ENCODE results near the gene CDC6. TPM values are rescaled to one million over a fixed set of nuclear protein-coding genes. Genes with fewer than 3 reads are reported as not detected.
A peak's percentile ranks its signal among the peaks of the same experiment; 100 is the strongest.

The CDC6 gene
- total RNA-seq, 6 donors from 2014 or later, result 1.1 to 5.1 (median 2.3) TPM

- Histone ChIP-seq H3K27me3 (no peaks in the 10 kb centered on the region), H3K4me1 (peaks cover 100% of the 10 kb centered on the region in 4 donors), H3K9me3 (no peaks in the 10 kb centered on the region), H3K36me3 (peaks cover 0 to 11% (median 3%) of the 10 kb centered on the region in 4 donors), H3K4me3 (no peak overlapping the region), H3K27ac (peak overlapping the region; percentile 93 to 96 (median 96))
- DNase-seq (no peak), ATAC-seq (ENCODE audit: low FRiP score in 2 of 2) (no peak)
- WGBS, 2 donors, result 71 to 87% methylated on average over 2 of the region's 2 CpGs
- TF ChIP-seq POLR2A (IDR thresholded peaks at IDR 0.05) (no peak), CTCF (IDR thresholded peaks at IDR 0.05) (no peak), EP300 (IDR thresholded peaks at IDR 0.05) (no peak), POLR2AphosphoS5 (IDR thresholded peaks at IDR 0.05) (no peak)
Observed at GRCh38 chr17:40328386-40328766, 40.7 kb downstream of the CDC6 start.

GRCh38 chr17:40329839-40330794 is 42.4 kb downstream of the CDC6 start:
- Histone ChIP-seq H3K27me3 (no peaks in the 10 kb centered on the region), H3K4me3 (peak overlapping the region in 1 of 4 donors; percentile 29), H3K27ac (peak overlapping the region; percentile 93 to 96 (median 96)), H3K36me3 (peaks cover 0 to 11% (median 3%) of the 10 kb centered on the region in 4 donors), H3K4me1 (peaks cover 100% of the 10 kb centered on the region in 4 donors), H3K9me3 (no peaks in the 10 kb centered on the region)
- 19 to 28% methylated on average over 7 to 11 of the region's 11 CpGs for WGBS, 2 donors
- no peak for TF ChIP-seq EP300 (IDR thresholded peaks at IDR 0.05)
- peak in 1 of 6 experiments; percentile 6 for TF ChIP-seq CTCF (IDR thresholded peaks at IDR 0.05)
- TF ChIP-seq POLR2AphosphoS5 (IDR thresholded peaks at IDR 0.05), result peak; percentile 66 to 69
- ATAC-seq (ENCODE audit: low FRiP score in 2 of 2) (peak; percentile 23 to 56), DNase-seq (peak in 1 of 2 donors; percentile 81)

GRCh38 chr17:40330850-40331470 is 43.3 kb downstream of the CDC6 start:
- peak overlapping the region in 1 of 4 donors; percentile 29 for H3K4me3 ChIP-seq
- WGBS, 2 donors, result 81 to 85% methylated on average over 8 to 9 of the region's 10 CpGs

More at GRCh38 chr17:40330850-40331470, 43.3 kb downstream of the CDC6 start:
- H3K27ac ChIP-seq, result peak overlapping the region; percentile 93 to 96 (median 96)
- H3K36me3 ChIP-seq, result peaks cover 0 to 11% (median 3%) of the 10 kb centered on the region in 4 donors
- ATAC-seq (ENCODE audit: low FRiP score in 2 of 2), result no peak
- peaks cover 100% of the 10 kb centered on the region in 4 donors for H3K4me1 ChIP-seq
- no peaks in the 10 kb centered on the region for H3K27me3 ChIP-seq
- no peaks in the 10 kb centered on the region for H3K9me3 ChIP-seq
- DNase-seq, result no peak
- TF ChIP-seq POLR2AphosphoS5 (IDR thresholded peaks at IDR 0.05) (no peak), POLR2A (IDR thresholded peaks at IDR 0.05) (no peak), CTCF (IDR thresholded peaks at IDR 0.05) (no peak), EP300 (IDR thresholded peaks at IDR 0.05) (no peak)
